H9 (cell line): ENCODE results near the gene ARID1B. TPM values are rescaled to one million over a fixed set of nuclear protein-coding genes. Genes with fewer than 3 reads are reported as not detected.

ENCODE experiments used
- DNase-seq: peaks from one replicate; pipeline ENCODE4 v3.0.0-alpha.2; 2017
- H2AFZ ChIP-seq: one replicate; pipeline ENCODE4 v1.6.1; 2013; ENCODE audit warnings: mild to moderate bottlenecking, low read length, control low read depth, moderate library complexity
- H2AK5ac ChIP-seq: 2 replicates; pipeline ENCODE4 v1.6.1; 2013; ENCODE audit warnings: low read length, control low read depth, mixed read lengths; ENCODE audit not compliant: insufficient read length
- H2BK120ac ChIP-seq: one replicate; pipeline ENCODE4 v1.6.1; 2013; ENCODE audit warnings: low read depth, mild to moderate bottlenecking, low read length, control low read depth, inconsistent platforms; ENCODE audit not compliant: poor library complexity, severe bottlenecking
- H2BK12ac ChIP-seq: 2 replicates; pipeline ENCODE4 v1.6.1; 2013; ENCODE audit warnings: low read length, control low read depth, mixed read lengths, low read depth; ENCODE audit not compliant: insufficient read length
- H2BK15ac ChIP-seq: 2 replicates; pipeline ENCODE4 v1.6.1; 2013; ENCODE audit warnings: low read depth, low read length, control low read depth
- H2BK20ac ChIP-seq: one replicate; pipeline ENCODE4 v1.6.1; 2013; ENCODE audit warnings: low read depth, mild to moderate bottlenecking, low read length, control low read depth, inconsistent platforms; ENCODE audit not compliant: poor library complexity, severe bottlenecking
- H2BK5ac ChIP-seq: 2 replicates; pipeline ENCODE4 v1.6.1; 2013; ENCODE audit warnings: low read length, control low read depth, mixed read lengths; ENCODE audit not compliant: insufficient read length
- H3K14ac ChIP-seq: 2 replicates; pipeline ENCODE4 v1.6.1; 2013; ENCODE audit warnings: low read length, control low read depth; ENCODE audit not compliant: insufficient read depth
- H3K18ac ChIP-seq: 2 replicates; pipeline ENCODE4 v1.6.1; 2013; ENCODE audit warnings: low read depth, mild to moderate bottlenecking, mixed read lengths, low read length, control low read depth; ENCODE audit not compliant: insufficient read length
- H3K23ac ChIP-seq: 2 replicates; pipeline ENCODE4 v1.6.1; 2013; ENCODE audit warnings: low read length, control low read depth, mixed read lengths, low read depth; ENCODE audit not compliant: insufficient read length
- H3K23me2 ChIP-seq: 2 replicates; pipeline ENCODE4 v1.6.1; 2013; ENCODE audit warnings: low read depth, mild to moderate bottlenecking, mixed read lengths, low read length, control low read depth; ENCODE audit not compliant: insufficient read length, poor library complexity, severe bottlenecking
- H3K27ac ChIP-seq: 2 replicates; pipeline ENCODE4 v1.5.1; 2013; ENCODE audit warnings: low read length, control low read depth, mixed read lengths, low read depth; ENCODE audit not compliant: insufficient read length
- H3K27me3 ChIP-seq: 2 replicates; pipeline ENCODE4 v1.6.1; 2013; ENCODE audit warnings: low read length, control low read depth, inconsistent platforms; ENCODE audit not compliant: insufficient read depth
- H3K4ac ChIP-seq: 2 replicates; pipeline ENCODE4 v1.6.1; 2013; ENCODE audit warnings: low read depth, mild to moderate bottlenecking, control low read depth, inconsistent platforms, low read length, moderate library complexity
- H3K4me1 ChIP-seq: 2 replicates; pipeline ENCODE4 v1.6.1; 2013; ENCODE audit warnings: low read length, control low read depth, inconsistent platforms; ENCODE audit not compliant: insufficient read depth
- H3K4me2 ChIP-seq: 2 replicates; pipeline ENCODE4 v1.6.1; 2013; ENCODE audit warnings: low read length, control low read depth, mixed read lengths; ENCODE audit not compliant: insufficient read length, insufficient read depth
- H3K56ac ChIP-seq: 2 replicates; pipeline ENCODE4 v1.6.1; 2013; ENCODE audit warnings: low read depth, mild to moderate bottlenecking, mixed read lengths, low read length, control low read depth; ENCODE audit not compliant: insufficient read length
- H3K79me1 ChIP-seq: 2 replicates; pipeline ENCODE4 v1.6.1; 2013; ENCODE audit warnings: low read depth, mild to moderate bottlenecking, moderate library complexity, low read length, control low read depth, inconsistent platforms; ENCODE audit not compliant: insufficient read depth, poor library complexity, severe bottlenecking
- H3K79me2 ChIP-seq: 2 replicates; pipeline ENCODE4 v1.6.1; 2013; ENCODE audit warnings: low read length, control low read depth, inconsistent platforms; ENCODE audit not compliant: insufficient read depth
- H3K9ac ChIP-seq: 2 replicates; pipeline ENCODE4 v1.6.1; 2013; ENCODE audit warnings: low read length, control low read depth, mixed read lengths; ENCODE audit not compliant: insufficient read length; ENCODE audit errors: extremely low read depth
- H3K9me3 ChIP-seq: one replicate; pipeline ENCODE4 v1.6.1; 2013; ENCODE audit warnings: low read depth, low read length, inconsistent platforms; ENCODE audit not compliant: control insufficient read depth
- H3T11ph ChIP-seq: one replicate; pipeline ENCODE4 v1.6.1; 2013; ENCODE audit warnings: mild to moderate bottlenecking, low read length, control low read depth, inconsistent platforms
- H4K20me1 ChIP-seq: one replicate; pipeline ENCODE4 v1.6.1; 2013; ENCODE audit not compliant: control insufficient read depth, insufficient read length, insufficient read depth
- H4K5ac ChIP-seq: 2 replicates; pipeline ENCODE4 v1.6.1; 2013; ENCODE audit warnings: low read depth, mild to moderate bottlenecking, mixed read lengths, low read length, control low read depth; ENCODE audit not compliant: insufficient read length
- H4K8ac ChIP-seq: replicated peaks from 2 replicates; pipeline ENCODE4 v1.6.1; 2013; ENCODE audit warnings: low read length, control low read depth, mixed read lengths, low read depth; ENCODE audit not compliant: insufficient read length
- H4K91ac ChIP-seq: 2 replicates; pipeline ENCODE4 v1.6.1; 2013; ENCODE audit warnings: low read depth, mild to moderate bottlenecking, moderate library complexity, mixed read lengths, low read length, control low read depth; ENCODE audit not compliant: insufficient read length
- H3K27ac Mint-ChIP-seq, 3 experiments: 2 replicates in 2 of 3; 3 replicates in 1 of 3; pipeline ENCODE4 v1.8.0; 2020 to 2021; ENCODE audit warnings: mixed read lengths in 3 of 3, mild to moderate bottlenecking in 1 of 3, moderate library complexity in 1 of 3
- H3K27me3 Mint-ChIP-seq: 2 replicates; pipeline ENCODE4 v1.8.0; 2021; ENCODE audit warnings: low read depth, mild to moderate bottlenecking, moderate library complexity, mixed read lengths
- H3K36me3 Mint-ChIP-seq, 3 experiments: 2 replicates in 2 of 3; 3 replicates in 1 of 3; pipeline ENCODE4 v1.8.0; 2020 to 2021; ENCODE audit warnings: low read depth in 3 of 3, mixed read lengths in 3 of 3; ENCODE audit not compliant: insufficient read depth in 1 of 3
- H3K4me1 Mint-ChIP-seq, 2 experiments: 2 replicates each; pipeline ENCODE4 v1.8.0; 2020; ENCODE audit warnings: mixed read lengths in 2 of 2
- H3K4me3 Mint-ChIP-seq, 2 experiments: 2 replicates in 1 of 2; 3 replicates in 1 of 2; pipeline ENCODE4 v1.8.0; 2020 to 2021; ENCODE audit warnings: mild to moderate bottlenecking in 2 of 2, mixed read lengths in 2 of 2, moderate library complexity in 1 of 2
- H3K9me3 Mint-ChIP-seq, 2 experiments: 2 replicates in 1 of 2; 3 replicates in 1 of 2; pipeline ENCODE4 v1.8.0; 2020; ENCODE audit warnings: mild to moderate bottlenecking in 2 of 2, mixed read lengths in 2 of 2, moderate library complexity in 1 of 2
- WGBS: extraction: QIAGEN DNeasy Blood & Tissue Kit; methylation state at CpG from one replicate; pipeline ENCODE4 v1.1.7; 2013; ENCODE audit warnings: missing lambda C conversion rate, low lambda C conversion rate, mixed read lengths; ENCODE audit not compliant: insufficient read length; ENCODE audit errors: extremely low coverage; 5-methylcytosine and 5-hydroxymethylcytosine counted together
- total RNA-seq: library from RNA; stranded (reverse); gene quantifications from 2 replicates; pipeline ENCODE4 v1.2.1, GENCODE V29; 2021
- TF ChIP-seq, protein P1 (sequence below): fragments of 200-600 bp; sonication (generic); conservative IDR thresholded peaks from 3 replicates; pipeline ENCODE4 v1.8.0; 2021; ENCODE audit warnings: antibody characterized with exemption, mild to moderate bottlenecking

Gene ARID1B
- total RNA-seq, 1 experiment from 2014 or later: 88.2 TPM

DNA sequence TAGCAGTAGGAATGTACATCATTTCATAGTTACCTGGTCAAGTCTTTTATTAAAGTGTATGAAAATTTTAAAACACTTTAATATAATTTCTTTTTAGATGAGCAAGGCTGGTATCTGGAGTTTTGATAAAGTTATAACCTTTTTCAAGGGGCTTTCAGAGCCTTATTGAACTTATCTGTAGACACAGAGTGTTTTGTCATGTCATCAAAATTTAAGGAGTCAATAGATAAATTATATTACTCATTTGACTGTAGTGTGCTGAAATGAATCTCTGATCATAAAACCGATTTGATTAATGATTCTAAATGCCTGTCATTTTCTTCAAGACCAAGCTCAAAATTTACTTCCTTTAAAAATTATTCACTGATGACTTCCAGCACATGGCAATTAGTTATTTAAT is 125.6 kb downstream of the ARID1B start:
- TF ChIP-seq, protein P1, sequence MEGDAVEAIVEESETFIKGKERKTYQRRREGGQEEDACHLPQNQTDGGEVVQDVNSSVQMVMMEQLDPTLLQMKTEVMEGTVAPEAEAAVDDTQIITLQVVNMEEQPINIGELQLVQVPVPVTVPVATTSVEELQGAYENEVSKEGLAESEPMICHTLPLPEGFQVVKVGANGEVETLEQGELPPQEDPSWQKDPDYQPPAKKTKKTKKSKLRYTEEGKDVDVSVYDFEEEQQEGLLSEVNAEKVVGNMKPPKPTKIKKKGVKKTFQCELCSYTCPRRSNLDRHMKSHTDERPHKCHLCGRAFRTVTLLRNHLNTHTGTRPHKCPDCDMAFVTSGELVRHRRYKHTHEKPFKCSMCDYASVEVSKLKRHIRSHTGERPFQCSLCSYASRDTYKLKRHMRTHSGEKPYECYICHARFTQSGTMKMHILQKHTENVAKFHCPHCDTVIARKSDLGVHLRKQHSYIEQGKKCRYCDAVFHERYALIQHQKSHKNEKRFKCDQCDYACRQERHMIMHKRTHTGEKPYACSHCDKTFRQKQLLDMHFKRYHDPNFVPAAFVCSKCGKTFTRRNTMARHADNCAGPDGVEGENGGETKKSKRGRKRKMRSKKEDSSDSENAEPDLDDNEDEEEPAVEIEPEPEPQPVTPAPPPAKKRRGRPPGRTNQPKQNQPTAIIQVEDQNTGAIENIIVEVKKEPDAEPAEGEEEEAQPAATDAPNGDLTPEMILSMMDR: no peak
- Histone ChIP-seq H3K9ac (no peak overlapping the region), H4K8ac (no peak overlapping the region), H4K91ac (no peak overlapping the region), H3K79me1 (peaks cover 2% of the 10 kb centered on the region), H3K27ac (no peak overlapping the region), H2BK5ac (no peak overlapping the region), H3K4me2 (no peak overlapping the region), H3K56ac (no peak overlapping the region), H2BK12ac (no peak overlapping the region), H3K23me2 (no peaks in the 10 kb centered on the region), H3K23ac (no peak overlapping the region), H3K4me1 (no peaks in the 10 kb centered on the region; the same call in 1 of the 2 replicates), H2BK15ac (no peak overlapping the region), H2BK120ac (no peak overlapping the region), H4K5ac (no peak overlapping the region), H3T11ph (no peak overlapping the region), H2AFZ (no peak overlapping the region), H2BK20ac (no peak overlapping the region), H3K18ac (no peak overlapping the region), H3K9me3 (no peaks in the 10 kb centered on the region), H2AK5ac (no peak overlapping the region), H3K14ac (no peak overlapping the region), H3K4ac (no peak overlapping the region), H4K20me1 (no peaks in the 10 kb centered on the region), H3K79me2 (no peaks in the 10 kb centered on the region; the same call in none of the 2 replicates), H3K27me3 (no peaks in the 10 kb centered on the region)
- H3K27ac Mint-ChIP-seq: no peak overlapping the region
- H3K4me3 Mint-ChIP-seq: no peak overlapping the region
- H3K9me3 Mint-ChIP-seq: no peaks in the 10 kb centered on the region; a peak in 1 of 5 replicates
- DNase-seq: no peak
- no CpG with 5 or more reads among the region's 1 CpG for WGBS
- peaks cover 0 to 6% (median 0%) of the 10 kb centered on the region in 3 experiments; a peak in 1 of 7 replicates for H3K36me3 Mint-ChIP-seq
- peaks cover 22 to 33% of the 10 kb centered on the region in 2 experiments for H3K4me1 Mint-ChIP-seq
- H3K27me3 Mint-ChIP-seq: no peaks in the 10 kb centered on the region; the same call in 1 of the 2 replicates
